K562 (cell line): ENCODE results near the gene PAF1.

Source experiments
- EGR1 ChIP-seq: fragments of 450-650 bp; conservative IDR thresholded peaks from 2 replicates; pipeline ENCODE4 v1.6.1; 2017; ENCODE audit warnings: mild to moderate bottlenecking
- ELF1 ChIP-seq: fragments of 200-800 bp; sonication (Bioruptor generic); IDR thresholded peaks from 2 replicates; pipeline ENCODE4 v1.6.1; 2016; ENCODE audit warnings: missing genetic modification characterization, missing compliant biosample characterization
- ESRRB ChIP-seq: fragments of 250-450 bp; sonication (Bioruptor Pico); IDR thresholded peaks from 2 replicates; pipeline ENCODE4 v1.5.0; 2020; ENCODE audit warnings: mild to moderate bottlenecking, moderate library complexity, borderline replicate concordance
- ETV6 ChIP-seq, 3 experiments: fragments of 150-350 bp in 1 of 3; sonication (generic) in 1 of 3; formaldehyde crosslinking in 1 of 3; IDR thresholded peaks; 2 replicates each; pipeline versions ENCODE4 v1.6.1 to v1.8.0; 2014 to 2022; ENCODE audit warnings: borderline replicate concordance in 2 of 3, low read depth in 2 of 3, antibody characterized with exemption in 1 of 3, low read length in 1 of 3, mild to moderate bottlenecking in 1 of 3, missing genetic modification reagents in 1 of 3
- KAT2B ChIP-seq: IDR thresholded peaks from one replicate; pipeline ENCODE4 v1.6.1; 2012; ENCODE audit warnings: low read depth, mild to moderate bottlenecking, control low read depth, inconsistent platforms, low read length, moderate library complexity
- MEF2D ChIP-seq: conservative IDR thresholded peaks from 2 replicates; pipeline ENCODE4 v1.6.1; 2016; ENCODE audit warnings: low read depth, missing genetic modification characterization, missing compliant biosample characterization
- POLR2AphosphoS2 ChIP-seq: IDR thresholded peaks from 2 replicates; pipeline ENCODE4 v1.6.1; 2012; ENCODE audit warnings: low read length, improper control_type of control experiment
- TBP ChIP-seq: optimal IDR thresholded peaks from 2 replicates; pipeline ENCODE3; 2011; ENCODE audit warnings: low read depth, low read length, improper control_type of control experiment
- ZNF785 ChIP-seq: fragments of 250-450 bp; sonication (Bioruptor Pico); IDR thresholded peaks from 2 replicates; pipeline ENCODE4 v1.4.0; 2020; ENCODE audit warnings: mild to moderate bottlenecking
- TF ChIP-seq, protein P1 (sequence below): sonication (generic); formaldehyde crosslinking; IDR thresholded peaks from 2 replicates; pipeline ENCODE4 v1.8.0; 2022; ENCODE audit warnings: missing genetic modification reagents, mild to moderate bottlenecking, borderline replicate concordance

DNA sequence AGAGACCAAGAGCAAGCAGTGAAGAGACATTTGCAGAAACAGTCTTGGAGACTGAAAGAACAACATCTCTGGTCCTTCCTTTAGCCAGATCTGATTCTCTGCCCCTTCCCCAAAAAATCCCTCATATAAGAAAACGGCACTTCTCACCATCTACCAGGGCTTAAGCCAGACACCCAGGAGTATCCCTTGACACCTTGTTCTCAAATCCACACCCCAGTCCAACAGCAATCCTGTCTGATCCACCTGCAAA, 19.9 kb upstream of the PAF1 start:
- TF ChIP-seq ESRRB = no peak
- no peak for TF ChIP-seq MEF2D (tag)
- no peak for TF ChIP-seq POLR2AphosphoS2
- TF ChIP-seq, protein P1, sequence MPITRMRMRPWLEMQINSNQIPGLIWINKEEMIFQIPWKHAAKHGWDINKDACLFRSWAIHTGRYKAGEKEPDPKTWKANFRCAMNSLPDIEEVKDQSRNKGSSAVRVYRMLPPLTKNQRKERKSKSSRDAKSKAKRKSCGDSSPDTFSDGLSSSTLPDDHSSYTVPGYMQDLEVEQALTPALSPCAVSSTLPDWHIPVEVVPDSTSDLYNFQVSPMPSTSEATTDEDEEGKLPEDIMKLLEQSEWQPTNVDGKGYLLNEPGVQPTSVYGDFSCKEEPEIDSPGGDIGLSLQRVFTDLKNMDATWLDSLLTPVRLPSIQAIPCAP (CRISPR knock-in tag) = no peak
- no peak for TF ChIP-seq TBP
- no peak for TF ChIP-seq KAT2B
- no peak for TF ChIP-seq ELF1 (tag)
- TF ChIP-seq EGR1 = no peak
- no peak for TF ChIP-seq ZNF785
- no peak for TF ChIP-seq ETV6 (IDR thresholded peaks at IDR 0.05; ENCODE audit: borderline replicate concordance in 1 of 2, low read depth in 2 of 2, low read length in 1 of 2)
- no peak for TF ChIP-seq ETV6 (CRISPR knock-in tag; IDR thresholded peaks at IDR 0.05; ENCODE audit: borderline replicate concordance)
